PC-9 (cell line): ENCODE data around the gene TFIP11.

Experiments
- CTCF ChIP-seq: fragments of 200-600 bp; sonication (generic); conservative IDR thresholded peaks from 2 replicates; pipeline ENCODE4 v1.6.1; 2017; ENCODE audit warnings: mixed run types, antibody characterized with exemption, mild to moderate bottlenecking, moderate library complexity
- EZH2 ChIP-seq: fragments of 200-600 bp; sonication (generic); IDR thresholded peaks from 2 replicates; pipeline ENCODE4 v1.8.0; 2017; ENCODE audit warnings: antibody characterized with exemption, low read depth

- TF ChIP-seq CTCF (no peak), EZH2 (no peak)
These were observed 46.1 kb downstream of the TFIP11 start for GRCh38 chr22:26466196-26466595.
